IMR-90 (cell line): Measurements from ENCODE around the gene NTM. TPM values are rescaled to one million over a fixed set of nuclear protein-coding genes. Genes with fewer than 3 reads are reported as not detected.

Experiments
- ATAC-seq: fragments of 200-7000 bp; cut with Tn5 transposase; 2 replicates; pipeline ENCODE4 v1.9.1; 2020; ENCODE audit warnings: low read depth, mild to moderate bottlenecking, moderate library complexity
- BruUV-seq: library from RNA; stranded (reverse); fragments of 400-500 nt; replicated peaks from 2 replicates; lab custom pipeline; 2021; lab: Mats Ljungman, UMichigan
- CTCF ChIA-PET: fragments of 300-600 bp; formaldehyde crosslinking; extraction: SDS; loops from one replicate; lab custom pipeline; 2021; ENCODE audit warnings: antibody characterized with exemption; lab: Yijun Ruan, JAX
- POLR2A ChIA-PET: fragments of 300-600 bp; sonication (Branson Sonifier 250); formaldehyde crosslinking; loops from one replicate; lab custom pipeline; 2022; ENCODE audit warnings: antibody characterized with exemption; ENCODE audit not compliant: unreplicated experiment; lab: Charles Lee
- DNase-seq: peaks from one replicate; pipeline ENCODE4 v3.0.0; 2013
- H2AFZ ChIP-seq: replicated peaks from 2 replicates; pipeline ENCODE3; 2013; ENCODE audit warnings: low read length, mild to moderate bottlenecking; ENCODE audit not compliant: poor library complexity
- H2AK5ac ChIP-seq: 2 replicates; pipeline ENCODE4 v1.6.1; 2013; ENCODE audit warnings: low read depth, low read length, inconsistent platforms
- H2AK9ac ChIP-seq: replicated peaks from 2 replicates; pipeline ENCODE3; 2013; ENCODE audit warnings: mild to moderate bottlenecking, low read depth, low read length, moderate library complexity; ENCODE audit not compliant: poor library complexity
- H2BK120ac ChIP-seq: 2 replicates; pipeline ENCODE4 v1.6.1; 2013; ENCODE audit warnings: low read depth, low read length, inconsistent platforms
- H2BK15ac ChIP-seq: 3 replicates; pipeline ENCODE4 v1.6.1; 2013; ENCODE audit warnings: low read depth, low read length, inconsistent platforms
- H2BK20ac ChIP-seq: 2 replicates; pipeline ENCODE4 v1.6.1; 2013; ENCODE audit warnings: low read depth, mild to moderate bottlenecking, inconsistent platforms, low read length, moderate library complexity
- H2BK5ac ChIP-seq: 2 replicates; pipeline ENCODE4 v1.6.1; 2013; ENCODE audit warnings: mild to moderate bottlenecking, low read depth, low read length, inconsistent platforms; ENCODE audit not compliant: poor library complexity, severe bottlenecking
- H3K14ac ChIP-seq: replicated peaks from 2 replicates; pipeline ENCODE4 v1.6.1; 2013; ENCODE audit warnings: low read depth, low read length, inconsistent platforms
- H3K18ac ChIP-seq: 2 replicates; pipeline ENCODE4 v1.6.1; 2013; ENCODE audit warnings: low read depth, low read length, control low read depth
- H3K23ac ChIP-seq: 2 replicates; pipeline ENCODE4 v1.6.1; 2013; ENCODE audit warnings: low read depth, low read length, inconsistent platforms
- H3K27ac ChIP-seq: 2 replicates; pipeline ENCODE4 v1.5.1; 2013; ENCODE audit warnings: mild to moderate bottlenecking, control low read depth, low read length; ENCODE audit not compliant: insufficient read depth
- H3K27me3 ChIP-seq: 2 replicates; pipeline ENCODE4 v1.6.1; 2013; ENCODE audit warnings: low read length; ENCODE audit not compliant: control insufficient read depth, insufficient read depth
- H3K36me3 ChIP-seq: 2 replicates; pipeline ENCODE4 v1.6.1; 2013; ENCODE audit warnings: low read length, mixed read lengths; ENCODE audit not compliant: control insufficient read depth, insufficient read depth
- H3K4ac ChIP-seq: 2 replicates; pipeline ENCODE4 v1.6.1; 2013; ENCODE audit warnings: low read depth, low read length, inconsistent platforms
- H3K4me1 ChIP-seq: 2 replicates; pipeline ENCODE4 v1.6.1; 2013; ENCODE audit warnings: low read length, mixed read lengths; ENCODE audit not compliant: control insufficient read depth, insufficient read depth
- H3K4me2 ChIP-seq: 2 replicates; pipeline ENCODE4 v1.6.1; 2013; ENCODE audit warnings: low read depth, mild to moderate bottlenecking, control low read depth, low read length, moderate library complexity
- H3K4me3 ChIP-seq: 2 replicates; pipeline ENCODE4 v1.5.1; 2013; ENCODE audit warnings: low read depth, mild to moderate bottlenecking, control low read depth, low read length, moderate library complexity; ENCODE audit not compliant: insufficient read depth
- H3K56ac ChIP-seq: 2 replicates; pipeline ENCODE4 v1.6.1; 2013; ENCODE audit warnings: low read length, inconsistent platforms; ENCODE audit not compliant: insufficient read depth; ENCODE audit errors: extremely low read depth
- H3K79me1 ChIP-seq, 2 experiments: 2 replicates each; pipeline ENCODE4 v1.6.1; 2013; ENCODE audit warnings: low read length in 2 of 2, inconsistent platforms in 1 of 2, low read depth in 1 of 2
- H3K9ac ChIP-seq: 2 replicates; pipeline ENCODE4 v1.6.1; 2013; ENCODE audit warnings: low read depth, low read length, control low read depth
- H3K9me1 ChIP-seq: 2 replicates; pipeline ENCODE4 v1.6.1; 2013; ENCODE audit warnings: low read length, inconsistent platforms; ENCODE audit not compliant: insufficient read depth
- H3K9me3 ChIP-seq: 2 replicates; pipeline ENCODE4 v1.6.1; 2013; ENCODE audit warnings: low read length; ENCODE audit not compliant: control insufficient read depth, insufficient read depth
- H4K20me1 ChIP-seq: 2 replicates; pipeline ENCODE4 v1.6.1; 2013; ENCODE audit warnings: low read length, inconsistent platforms; ENCODE audit not compliant: insufficient read depth
- H4K5ac ChIP-seq: 2 replicates; pipeline ENCODE4 v1.6.1; 2013; ENCODE audit warnings: mild to moderate bottlenecking, low read depth, low read length, control low read depth
- H4K8ac ChIP-seq, 2 experiments: 2 replicates each; pipeline ENCODE4 v1.6.1; 2013; ENCODE audit warnings: low read depth in 2 of 2, low read length in 2 of 2, control low read depth in 1 of 2, inconsistent platforms in 1 of 2
- H4K91ac ChIP-seq: 2 replicates; pipeline ENCODE4 v1.6.1; 2013; ENCODE audit warnings: low read depth, low read length, inconsistent platforms; ENCODE audit not compliant: insufficient read depth
- CEBPB ChIP-seq: IDR thresholded peaks from 2 replicates; pipeline ENCODE4 v1.6.1; 2012; ENCODE audit warnings: low read depth, low read length, improper control_type of control experiment
- CTCF ChIP-seq: conservative IDR thresholded peaks from 2 replicates; pipeline ENCODE4 v1.5.1; 2012; ENCODE audit warnings: mild to moderate bottlenecking, low read depth, low read length, improper control_type of control experiment
- MAFK ChIP-seq: IDR thresholded peaks from 2 replicates; pipeline ENCODE4 v1.6.1; 2012; ENCODE audit warnings: low read depth, low read length, improper control_type of control experiment
- MAZ ChIP-seq: IDR thresholded peaks from 2 replicates; pipeline ENCODE4 v1.6.1; 2012; ENCODE audit warnings: low read depth, mild to moderate bottlenecking, low read length, improper control_type of control experiment, moderate library complexity, borderline replicate concordance
- MXI1 ChIP-seq: IDR thresholded peaks from 2 replicates; pipeline ENCODE4 v1.6.1; 2012; ENCODE audit warnings: low read depth, mild to moderate bottlenecking, low read length, moderate library complexity, borderline replicate concordance
- RAD21 ChIP-seq: IDR thresholded peaks from 2 replicates; pipeline ENCODE4 v1.6.1; 2012; ENCODE audit warnings: low read length, improper control_type of control experiment
- RFX5 ChIP-seq: IDR thresholded peaks from 2 replicates; pipeline ENCODE4 v1.8.0; 2012; ENCODE audit warnings: low read depth, mild to moderate bottlenecking, low read length, moderate library complexity
- WGBS, 2 experiments: methylation state at CpG; one replicate each; pipeline versions ENCODE4 v1.1.5 to v1.1.7; 2013; ENCODE audit warnings: missing lambda C conversion rate in 2 of 2; ENCODE audit not compliant: insufficient read length in 1 of 2; ENCODE audit errors: extremely low coverage in 2 of 2; 5-methylcytosine and 5-hydroxymethylcytosine counted together
- dilution Hi-C: fragments of 300-500 bp; cut with HindIII; formaldehyde crosslinking; loops from one replicate; pipeline ENCODE4 v1.14.3; 2018; ENCODE audit warnings: low sequenced_read_pairs; ENCODE audit not compliant: unreplicated experiment
- in situ Hi-C: fragments of 300-500 bp; cut with MboI; formaldehyde crosslinking; loops from 3 replicates; pipeline ENCODE4 v1.14.3; 2019; ENCODE audit warnings: low sequenced_read_pairs, inconsistent platforms, mixed read lengths
- intact Hi-C: fragments of 100-400 bp; cut with micrococcal nuclease; formaldehyde crosslinking; loops from 2 replicates; pipeline ENCODE4 v1.10.0; 2022
- polyA plus RNA-seq, 3 experiments: library from polyadenylated mRNA; depleted of rRNA; stranded (reverse); fragments of >200 nt; gene quantifications; 2 replicates each; pipeline ENCODE4 v1.2.3, GENCODE V29; 2012; ENCODE audit warnings: low replicate concordance in 1 of 3
- total RNA-seq: library from RNA; depleted of rRNA; stranded (reverse); fragments of >200 nt; gene quantifications from 2 replicates; pipeline ENCODE4 v1.2.3, GENCODE V29; 2012

NTM gene
- total and polyA plus RNA-seq, 2 of the 4 experiments (the other 2 are of a cell fraction): 19.5 to 25.5 TPM

GRCh38 chr11:131504199-131504949 lies 134.0 kb downstream of the NTM start:
- H4K5ac ChIP-seq: no peak overlapping the region
- no peaks in the 10 kb centered on the region for H4K20me1 ChIP-seq
- no peak overlapping the region for H2BK120ac ChIP-seq
- CTCF ChIA-PET: no interaction called here
- H3K27me3 ChIP-seq: 0 out of 2 replicates have a peak, but pooled peaks cover 2% of the 10 kb centered on the region
- 28% methylated on average over 4 of the region's 15 CpGs; no CpG with 5 or more reads in 1 of the 2 experiments for WGBS, 2 experiments
- no peak overlapping the region for H3K27ac ChIP-seq
- no peak overlapping the region for H4K91ac ChIP-seq
- no peak overlapping the region for H3K18ac ChIP-seq
- no TSS peak for BruUV-seq
- H3K14ac ChIP-seq: no peak overlapping the region
- dilution Hi-C loops (no loop called here), in situ Hi-C loops (loop anchor here (25.0 kb wide), 1 partner anchor 442 kb away; no protein-coding TSS in a partner anchor), intact Hi-C loops (no loop called here)
- H3K4me2 ChIP-seq: no peak overlapping the region
- no peak overlapping the region for H2BK15ac ChIP-seq
- DNase-seq (no peak), ATAC-seq (no peak)
- no peak overlapping the region for H3K23ac ChIP-seq
- H3K56ac ChIP-seq: no peak overlapping the region
- H4K8ac ChIP-seq: no peak overlapping the region
- no peak overlapping the region for H2BK20ac ChIP-seq
- no peaks in the 10 kb centered on the region for H3K9me1 ChIP-seq
- H2BK5ac ChIP-seq: no peak overlapping the region
- no peaks in the 10 kb centered on the region for H3K79me1 ChIP-seq
- H3K4me3 ChIP-seq: no peak overlapping the region
- H2AFZ ChIP-seq: no peak overlapping the region
- no peak overlapping the region for H3K9ac ChIP-seq
- H3K9me3 ChIP-seq: no peaks in the 10 kb centered on the region
- no peak overlapping the region for H3K4ac ChIP-seq
- TF ChIP-seq CTCF (no peak), MAFK (no peak), CEBPB (no peak), MXI1 (no peak), RAD21 (no peak), RFX5 (no peak), MAZ (no peak)
- POLR2A ChIA-PET: no interaction called here
- no peaks in the 10 kb centered on the region for H3K4me1 ChIP-seq
- H3K36me3 ChIP-seq: no peaks in the 10 kb centered on the region
- H2AK9ac ChIP-seq: no peak overlapping the region
- H2AK5ac ChIP-seq: no peak overlapping the region
